Progenitor cell of endocrine pancreas (in vitro differentiated cells): ENCODE data around the gene ZNF580. TPM values are rescaled to one million over a fixed set of nuclear protein-coding genes. Genes with fewer than 3 reads are reported as not detected.
A peak's percentile ranks its signal among the peaks of the same experiment; 100 is the strongest.

Source experiments
- DNase-seq: peaks from one replicate; pipeline ENCODE4 v3.0.0; 2021; ENCODE audit warnings: low spot score; ENCODE audit not compliant: unreplicated experiment
- H3K27ac Mint-ChIP-seq: 2 replicates; pipeline ENCODE4 v1.8.0; 2021; ENCODE audit warnings: mild to moderate bottlenecking, moderate library complexity, mixed read lengths
- H3K27me3 Mint-ChIP-seq: 2 replicates; pipeline ENCODE4 v1.8.0; 2021; ENCODE audit warnings: mixed read lengths
- H3K36me3 Mint-ChIP-seq: 2 replicates; pipeline ENCODE4 v1.8.0; 2022; ENCODE audit warnings: mixed read lengths; ENCODE audit not compliant: insufficient read depth
- H3K4me1 Mint-ChIP-seq: 2 replicates; pipeline ENCODE4 v1.8.0; 2021; ENCODE audit warnings: low read depth, mixed read lengths
- H3K4me3 Mint-ChIP-seq: 2 replicates; pipeline ENCODE4 v1.8.0; 2021; ENCODE audit warnings: low read depth, mild to moderate bottlenecking, moderate library complexity, mixed read lengths
- H3K9me3 Mint-ChIP-seq: 2 replicates; pipeline ENCODE4 v1.8.0; 2021; ENCODE audit warnings: low read depth, mixed read lengths
- CTCF ChIP-seq: fragments of 200-600 bp; sonication (generic); IDR thresholded peaks from one replicate; pipeline ENCODE4 v1.5.0; 2021; ENCODE audit warnings: antibody characterized with exemption, mild to moderate bottlenecking; ENCODE audit not compliant: unreplicated experiment
- total RNA-seq: library from RNA; stranded (reverse); gene quantifications from 2 replicates; pipeline ENCODE4 v1.2.1, GENCODE V29; 2021

Gene ZNF580
- total RNA-seq, 1 donor from 2014 or later, result 45.9 TPM

GRCh38 chr19:55668603-55669348 lies 28.0 kb downstream of the ZNF580 start:
- H3K27me3 Mint-ChIP-seq, result no peaks in the 10 kb centered on the region
- peaks cover 5% of the 10 kb centered on the region for H3K4me1 Mint-ChIP-seq
- no peak overlapping the region for H3K4me3 Mint-ChIP-seq
- no peaks in the 10 kb centered on the region for H3K9me3 Mint-ChIP-seq
- peaks cover 13% of the 10 kb centered on the region for H3K36me3 Mint-ChIP-seq
- H3K27ac Mint-ChIP-seq, result no peak overlapping the region
- DNase-seq, result no peak
- no peak for TF ChIP-seq CTCF

- H3K27ac Mint-ChIP-seq, result peak overlapping the region; percentile 10
- no peak for DNase-seq
- peaks cover 14% of the 10 kb centered on the region for H3K36me3 Mint-ChIP-seq
- no peaks in the 10 kb centered on the region for H3K9me3 Mint-ChIP-seq
- no peak for TF ChIP-seq CTCF
- H3K27me3 Mint-ChIP-seq, result no peaks in the 10 kb centered on the region
- no peak overlapping the region for H3K4me3 Mint-ChIP-seq
- H3K4me1 Mint-ChIP-seq, result peaks cover 9% of the 10 kb centered on the region
Measured at GRCh38 chr19:55669418-55670279, 28.8 kb downstream of the ZNF580 start.

GRCh38 chr19:55670280-55671053 lies 29.7 kb downstream of the ZNF580 start:
- no peak for DNase-seq
- Mint-ChIP-seq H3K4me1 (peaks cover 9% of the 10 kb centered on the region), H3K36me3 (peaks cover 14% of the 10 kb centered on the region), H3K4me3 (no peak overlapping the region), H3K9me3 (no peaks in the 10 kb centered on the region), H3K27me3 (no peaks in the 10 kb centered on the region), H3K27ac (no peak overlapping the region)
- TF ChIP-seq CTCF, result no peak

GRCh38 chr19:55671054-55671378 lies 30.2 kb downstream of the ZNF580 start:
- no peak for TF ChIP-seq CTCF
- Mint-ChIP-seq H3K9me3 (no peaks in the 10 kb centered on the region), H3K27me3 (no peaks in the 10 kb centered on the region), H3K27ac (no peak overlapping the region), H3K4me1 (peaks cover 15% of the 10 kb centered on the region), H3K36me3 (peaks cover 11% of the 10 kb centered on the region), H3K4me3 (no peak overlapping the region)
- no peak for DNase-seq

GRCh38 chr19:55672418-55672817 lies 31.6 kb downstream of the ZNF580 start:
- Mint-ChIP-seq H3K27ac (no peak overlapping the region), H3K27me3 (no peaks in the 10 kb centered on the region), H3K36me3 (peaks cover 11% of the 10 kb centered on the region), H3K4me3 (no peak overlapping the region), H3K9me3 (no peaks in the 10 kb centered on the region), H3K4me1 (peaks cover 25% of the 10 kb centered on the region)
- no peak for DNase-seq
- no peak for TF ChIP-seq CTCF
